ENCODE measurements around the gene OTUD4. TPM values are rescaled to one million over a fixed set of nuclear protein-coding genes. Genes with fewer than 3 reads are reported as not detected.

OTUD4 gene
- total and polyA plus RNA-seq, 2 experiments from 2014 or later = 15.7 to 16.1 TPM

- H3K9me2 ChIP-seq (ENCODE audit: insufficient read depth) = no peaks in the 10 kb centered on the region
- H3K9me3 ChIP-seq (ENCODE audit: low read depth) = no peaks in the 10 kb centered on the region
- no peak overlapping the region for H3K27ac ChIP-seq
- H4K20me1 ChIP-seq (ENCODE audit: insufficient read depth) = no peaks in the 10 kb centered on the region
- no peak overlapping the region for H3K4me2 ChIP-seq (ENCODE audit: unreplicated experiment)
- TF ChIP-seq EZH2 (IDR thresholded peaks at IDR 0.05; ENCODE audit: insufficient read depth, poor library complexity, severe bottlenecking) = no peak
- no peak for TF ChIP-seq EZH2phosphoT487 (IDR thresholded peaks at IDR 0.05; ENCODE audit: insufficient read depth, low read depth)
- DNase-seq = no peak
- in situ Hi-C loops (cut with MboI) = no loop called here
- no peak overlapping the region for H3K9ac ChIP-seq
- WGBS, 2 experiments (ENCODE audit: low coverage in 1 of 2, low lambda C conversion rate in 2 of 2, missing lambda C conversion rate in 2 of 2) = 66 to 74% methylated on average over 3 of the region's 3 CpGs
- no peaks in the 10 kb centered on the region for H3K79me2 ChIP-seq (ENCODE audit: insufficient read depth)
- no peak overlapping the region for H2AFZ ChIP-seq
- no peaks in the 10 kb centered on the region for H3K27me3 ChIP-seq (replicated peaks; ENCODE audit: insufficient read depth)
- H3K36me3 ChIP-seq (ENCODE audit: low read depth) = no peaks in the 10 kb centered on the region
- no peaks in the 10 kb centered on the region for H3K4me1 ChIP-seq (ENCODE audit: insufficient read depth)
- no peaks in the 10 kb centered on the region for H3F3A ChIP-seq (ENCODE audit: insufficient read depth)
- H3K4me3 ChIP-seq = no peak overlapping the region
These were observed 15.0 kb upstream of the OTUD4 start for GRCh38 chr4:145195167-145195952.

GRCh38 chr4:145189981-145190380 is 9.6 kb upstream of the OTUD4 start:
- Histone ChIP-seq H3F3A (ENCODE audit: insufficient read depth) (no peaks in the 10 kb centered on the region), H4K20me1 (ENCODE audit: insufficient read depth) (no peaks in the 10 kb centered on the region), H3K4me3 (no peak overlapping the region), H3K9me2 (ENCODE audit: insufficient read depth) (no peaks in the 10 kb centered on the region), H3K36me3 (ENCODE audit: low read depth) (no peaks in the 10 kb centered on the region), H3K27ac (no peak overlapping the region), H3K9me3 (ENCODE audit: low read depth) (no peaks in the 10 kb centered on the region), H3K27me3 (replicated peaks; ENCODE audit: insufficient read depth) (no peaks in the 10 kb centered on the region), H3K4me1 (ENCODE audit: insufficient read depth) (no peaks in the 10 kb centered on the region), H3K79me2 (ENCODE audit: insufficient read depth) (no peaks in the 10 kb centered on the region), H3K4me2 (ENCODE audit: unreplicated experiment) (no peak overlapping the region), H2AFZ (no peak overlapping the region), H3K9ac (no peak overlapping the region)
- TF ChIP-seq EZH2 (IDR thresholded peaks at IDR 0.05; ENCODE audit: insufficient read depth, poor library complexity, severe bottlenecking) = no peak
- TF ChIP-seq EZH2phosphoT487 (IDR thresholded peaks at IDR 0.05; ENCODE audit: insufficient read depth, low read depth) = no peak
- in situ Hi-C loops (cut with MboI) = no loop called here
- 51 to 62% methylated on average over 3 of the region's 3 CpGs for WGBS, 2 experiments (ENCODE audit: low coverage in 1 of 2, low lambda C conversion rate in 2 of 2, missing lambda C conversion rate in 2 of 2)
- DNase-seq = no peak

- Histone ChIP-seq H3K27me3 (replicated peaks; ENCODE audit: insufficient read depth) (no peaks in the 10 kb centered on the region), H3K36me3 (ENCODE audit: low read depth) (no peaks in the 10 kb centered on the region), H2AFZ (no peak overlapping the region), H3F3A (ENCODE audit: insufficient read depth) (no peaks in the 10 kb centered on the region), H4K20me1 (ENCODE audit: insufficient read depth) (no peaks in the 10 kb centered on the region), H3K9ac (no peak overlapping the region), H3K4me2 (ENCODE audit: unreplicated experiment) (no peak overlapping the region), H3K9me2 (ENCODE audit: insufficient read depth) (no peaks in the 10 kb centered on the region), H3K4me1 (ENCODE audit: insufficient read depth) (no peaks in the 10 kb centered on the region), H3K9me3 (ENCODE audit: low read depth) (no peaks in the 10 kb centered on the region), H3K4me3 (no peak overlapping the region), H3K79me2 (ENCODE audit: insufficient read depth) (no peaks in the 10 kb centered on the region), H3K27ac (no peak overlapping the region)
- TF ChIP-seq EZH2 (IDR thresholded peaks at IDR 0.05; ENCODE audit: insufficient read depth, poor library complexity, severe bottlenecking) (no peak), EZH2phosphoT487 (IDR thresholded peaks at IDR 0.05; ENCODE audit: insufficient read depth, low read depth) (no peak)
- no peak for DNase-seq
- 72 to 81% methylated on average over 3 of the region's 3 CpGs for WGBS, 2 experiments (ENCODE audit: low coverage in 1 of 2, low lambda C conversion rate in 2 of 2, missing lambda C conversion rate in 2 of 2)
- in situ Hi-C loops (cut with MboI) = no loop called here
These were observed 6.3 kb upstream of the OTUD4 start for GRCh38 chr4:145186729-145187128.

DNA sequence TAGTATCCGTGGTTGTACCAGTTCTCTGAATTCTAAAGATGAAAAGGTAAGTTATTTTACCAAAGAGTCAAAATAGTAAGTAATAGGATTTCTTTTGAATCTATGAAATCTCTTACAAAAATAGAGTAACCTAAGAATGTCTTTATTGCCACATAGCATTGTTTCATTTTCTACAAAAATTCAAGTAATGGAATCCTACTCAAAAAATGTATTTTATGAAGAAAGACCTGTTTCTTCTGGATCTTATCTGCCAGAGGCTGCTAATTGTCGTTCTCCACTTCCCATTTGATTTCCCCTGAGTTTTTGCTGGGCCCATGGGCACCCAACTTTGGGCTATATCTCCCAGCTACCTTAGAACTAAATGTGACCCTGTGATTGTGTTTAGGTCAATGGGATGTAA is 3.2 kb upstream of the OTUD4 start:
- Histone ChIP-seq H4K20me1 (ENCODE audit: insufficient read depth) (no peaks in the 10 kb centered on the region), H3K9me3 (ENCODE audit: low read depth) (no peaks in the 10 kb centered on the region), H3K4me1 (ENCODE audit: insufficient read depth) (0 out of 2 replicates have a peak, but pooled peaks cover 5% of the 10 kb centered on the region), H3K9ac (no peak overlapping the region), H3K79me2 (ENCODE audit: insufficient read depth) (peaks cover 10% of the 10 kb centered on the region), H3K9me2 (ENCODE audit: insufficient read depth) (no peaks in the 10 kb centered on the region), H3K27me3 (replicated peaks; ENCODE audit: insufficient read depth) (no peaks in the 10 kb centered on the region), H2AFZ (no peak overlapping the region), H3K27ac (no peak overlapping the region), H3K4me2 (ENCODE audit: unreplicated experiment) (no peak overlapping the region), H3K4me3 (no peak overlapping the region), H3F3A (ENCODE audit: insufficient read depth) (peaks cover 7% of the 10 kb centered on the region), H3K36me3 (ENCODE audit: low read depth) (no peaks in the 10 kb centered on the region)
- TF ChIP-seq EZH2 (IDR thresholded peaks at IDR 0.05; ENCODE audit: insufficient read depth, poor library complexity, severe bottlenecking) (no peak), EZH2phosphoT487 (IDR thresholded peaks at IDR 0.05; ENCODE audit: insufficient read depth, low read depth) (no peak)
- WGBS, 2 experiments (ENCODE audit: low coverage in 1 of 2, low lambda C conversion rate in 2 of 2, missing lambda C conversion rate in 2 of 2) = 85 to 94% methylated on average over 2 of the region's 2 CpGs
- in situ Hi-C loops (cut with MboI) = no loop called here
- no peak for DNase-seq

Measured in GM23248 (cell line).